Breast epithelium (tissue), 4 donors: ENCODE data around the gene MIP. TPM values are rescaled to one million over a fixed set of nuclear protein-coding genes. Genes with fewer than 3 reads are reported as not detected.
"Not testable (repeated sequence)": the region's sequence is repeated elsewhere in the genome, so short reads cannot be mapped to it uniquely, and the experiment has no call there.

Source experiments
- DNase-seq, 2 donors: peaks; one replicate each; pipeline ENCODE4 v3.0.0-alpha.2; 2019; ENCODE audit warnings: low spot score in 2 of 2
- H3K27ac ChIP-seq, 2 donors: fragments of 200-600 bp; sonication (generic) in 1 of 2; one replicate each; pipeline ENCODE4 v1.5.1; 2016 to 2019; ENCODE audit warnings: mild to moderate bottlenecking in 1 of 2
- H3K27me3 ChIP-seq, 2 donors: fragments of 200-600 bp; sonication (generic) in 1 of 2; one replicate each; pipeline versions ENCODE4 v1.5.1 to v1.6.0; 2017 to 2019; ENCODE audit warnings: control low read depth in 1 of 2, mild to moderate bottlenecking in 1 of 2
- H3K36me3 ChIP-seq: fragments of 200-600 bp; one replicate; pipeline ENCODE4 v1.5.1; 2019
- H3K4me1 ChIP-seq, 2 donors: fragments of 200-600 bp; sonication (generic); one replicate each; pipeline ENCODE4 v1.5.1; 2016 to 2019; ENCODE audit warnings: control low read depth in 1 of 2
- H3K4me3 ChIP-seq, 3 donors: fragments of 200-600 bp; sonication (generic); 1 replicate in 2 of 3; 2 replicates in 1 of 3; pipeline ENCODE4 v1.5.1; 2016 to 2019; ENCODE audit warnings: mild to moderate bottlenecking in 3 of 3, moderate library complexity in 2 of 3
- H3K9me3 ChIP-seq, 2 donors: fragments of 200-600 bp; sonication (generic) in 1 of 2; one replicate each; pipeline ENCODE4 v1.5.1; 2016 to 2019; ENCODE audit warnings: control low read depth in 1 of 2
- CTCF ChIP-seq, 3 donors: fragments of 450-650 bp; IDR thresholded peaks; one replicate each; pipeline ENCODE4 v1.5.1; 2016 to 2017; ENCODE audit warnings: antibody characterized with exemption in 3 of 3, mild to moderate bottlenecking in 3 of 3, moderate library complexity in 3 of 3
- POLR2A ChIP-seq: fragments of 450-650 bp; IDR thresholded peaks from one replicate; pipeline ENCODE4 v1.6.1; 2016; ENCODE audit warnings: antibody characterized with exemption, mild to moderate bottlenecking, moderate library complexity
- POLR2AphosphoS5 ChIP-seq, 3 donors: sonication (generic); formaldehyde crosslinking; IDR thresholded peaks; one replicate each; pipeline ENCODE4 v1.6.1; 2017; ENCODE audit warnings: antibody characterized with exemption in 3 of 3
- intact Hi-C: fragments of 100-400 bp; cut with DNase I; formaldehyde crosslinking; loops from one replicate; pipeline ENCODE4 v1.15.1; 2023; ENCODE audit warnings: low total_unique reads
- total RNA-seq, 3 donors: library from RNA; depleted of rRNA; stranded (reverse); fragments of >200 nt; gene quantifications; one replicate each; pipeline ENCODE4 v1.1.0, GENCODE V29; 2016

The MIP gene
- total RNA-seq, 3 donors from 2014 or later: not detected

GRCh38 chr12:56451147-56451546 is 3.3 kb downstream of the MIP start:
- Histone ChIP-seq H3K9me3 (no peaks in the 10 kb centered on the region), H3K4me3 (no peak overlapping the region), H3K4me1 (no peaks in the 10 kb centered on the region), H3K27ac (no peak overlapping the region), H3K27me3 (no peaks in the 10 kb centered on the region), H3K36me3 (no peaks in the 10 kb centered on the region)
- TF ChIP-seq POLR2A (no peak), CTCF (IDR thresholded peaks at IDR 0.05) (no peak), POLR2AphosphoS5 (IDR thresholded peaks at IDR 0.05) (no peak)
- no peak for DNase-seq
- intact Hi-C loops: no loop called here

GRCh38 chr12:56450241-56450640 is 4.2 kb downstream of the MIP start:
- no peak overlapping the region for H3K27ac ChIP-seq
- H3K4me3 ChIP-seq: no peak overlapping the region
- H3K4me1 ChIP-seq: no peaks in the 10 kb centered on the region
- no peak for TF ChIP-seq POLR2AphosphoS5 (IDR thresholded peaks at IDR 0.05)
- TF ChIP-seq POLR2A: no peak
- no peak for TF ChIP-seq CTCF (IDR thresholded peaks at IDR 0.05)
- no peak for DNase-seq
- H3K36me3 ChIP-seq: no peaks in the 10 kb centered on the region
- intact Hi-C loops: no loop called here
- H3K27me3 ChIP-seq: no peaks in the 10 kb centered on the region
- no peaks in the 10 kb centered on the region for H3K9me3 ChIP-seq

GRCh38 chr12:56449622-56449984 is 4.9 kb downstream of the MIP start:
- TF ChIP-seq POLR2AphosphoS5 (IDR thresholded peaks at IDR 0.05) (no peak), CTCF (IDR thresholded peaks at IDR 0.05) (no peak), POLR2A (no peak)
- no peak for DNase-seq
- no peaks in the 10 kb centered on the region for H3K9me3 ChIP-seq
- H3K4me1 ChIP-seq: no peaks in the 10 kb centered on the region
- intact Hi-C loops: no loop called here
- peak overlapping the region; percentile 90 to 92 for H3K27ac ChIP-seq
- H3K36me3 ChIP-seq: no peaks in the 10 kb centered on the region
- H3K27me3 ChIP-seq: no peaks in the 10 kb centered on the region
- H3K4me3 ChIP-seq: peak overlapping the region; percentile 57 to 86 (median 65)

- peak within 1 kb of the TSS; percentile 90 to 92 for H3K27ac ChIP-seq
- intact Hi-C loops: no loop called here
Observed at GRCh38 chr12:56448860-56449621, 5.4 kb downstream of the MIP start, which contains the start of gene TIMELESS. Gene TIMELESS (minus strand): TSS chr12:56449426. CDS start chr12:56434170, 15,256 bp downstream.

GRCh38 chr12:56443208-56443607 is 11.2 kb downstream of the MIP start:
- H3K4me1 ChIP-seq, intact Hi-C loops, H3K27ac ChIP-seq, H3K27me3 ChIP-seq, H3K4me3 ChIP-seq, DNase-seq, H3K36me3 ChIP-seq, H3K9me3 ChIP-seq: not testable (repeated sequence)

More at GRCh38 chr12:56448860-56449621, 5.4 kb downstream of the MIP start, which contains the start of gene TIMELESS:
- H3K9me3 ChIP-seq: no peaks in the 10 kb centered on the region
- no peaks in the 10 kb centered on the region for H3K36me3 ChIP-seq
- H3K4me1 ChIP-seq: no peaks in the 10 kb centered on the region
- peak within 1 kb of the TSS; percentile 57 to 86 (median 65) for H3K4me3 ChIP-seq
- H3K27me3 ChIP-seq: no peaks in the 10 kb centered on the region
- peak; percentile 82 to 83 for DNase-seq
- TF ChIP-seq CTCF (IDR thresholded peaks at IDR 0.05): peak in 2 of 3 donors; percentile 23 to 33
- peak; percentile 74 for TF ChIP-seq POLR2A
- peak; percentile 66 to 74 (median 72) for TF ChIP-seq POLR2AphosphoS5 (IDR thresholded peaks at IDR 0.05)
